Peyer's patch (tissue), 4 donors: Measurements from ENCODE around the gene TMED6. TPM values are rescaled to one million over a fixed set of nuclear protein-coding genes. Genes with fewer than 3 reads are reported as not detected.

Source experiments
- DNase-seq, 3 donors: peaks; one replicate each; pipeline ENCODE4 v3.0.0-alpha.2; 2017 to 2019
- H3K27ac ChIP-seq, 4 donors: fragments of 200-600 bp; sonication (generic); one replicate each; pipeline ENCODE4 v1.5.1; 2016 to 2019
- H3K27me3 ChIP-seq, 2 donors: fragments of 200-600 bp; sonication (generic); one replicate each; pipeline ENCODE4 v1.5.1; 2019
- H3K36me3 ChIP-seq, 3 donors: fragments of 200-600 bp; sonication (generic); one replicate each; pipeline ENCODE4 v1.5.1; 2016 to 2019
- H3K4me1 ChIP-seq, 4 donors: fragments of 200-600 bp; sonication (generic); one replicate each; pipeline ENCODE4 v1.5.1; 2016 to 2019
- H3K4me3 ChIP-seq, 4 donors: fragments of 200-600 bp; sonication (generic); 1 replicate in 3 of 4; 2 replicates in 1 of 4; pipeline ENCODE4 v1.5.1; 2016 to 2019; ENCODE audit warnings: mild to moderate bottlenecking in 1 of 4
- H3K9me3 ChIP-seq, 4 donors: fragments of 200-600 bp; sonication (generic); one replicate each; pipeline ENCODE4 v1.5.1; 2016 to 2019; ENCODE audit warnings: mild to moderate bottlenecking in 1 of 4
- CTCF ChIP-seq, 6 experiments: fragments of 450-650 bp in 4 of 6; fragments of 200-600 bp in 2 of 6; sonication (generic) in 1 of 6; IDR thresholded peaks; one replicate each; pipeline ENCODE4 v1.5.1; 2017 to 2019; ENCODE audit warnings: antibody characterized with exemption in 6 of 6, mild to moderate bottlenecking in 3 of 6, moderate library complexity in 1 of 6
- POLR2A ChIP-seq, 2 donors: fragments of 450-650 bp; IDR thresholded peaks; one replicate each; pipeline ENCODE4 v1.5.1; 2017; ENCODE audit warnings: antibody characterized with exemption in 2 of 2, mild to moderate bottlenecking in 2 of 2, moderate library complexity in 2 of 2
- total RNA-seq, 4 donors: library from RNA; depleted of rRNA; stranded (reverse); fragments of >200 nt; gene quantifications; one replicate each; pipeline ENCODE4 v1.1.0, GENCODE V29; 2016

The TMED6 gene
- total RNA-seq, 4 donors from 2014 or later, result 4.3 to 9.9 (median 6.6) TPM

- H3K36me3 ChIP-seq, result peaks cover 0 to 81% (median 2%) of the 10 kb centered on the region in 3 donors
- no peak overlapping the region for H3K27ac ChIP-seq
- DNase-seq, result peak in 1 of 3 donors; percentile 42
- TF ChIP-seq CTCF (IDR thresholded peaks at IDR 0.05) (no peak), POLR2A (IDR thresholded peaks at IDR 0.05) (no peak)
- peaks cover 0 to 26% (median 0%) of the 10 kb centered on the region in 4 donors for H3K4me1 ChIP-seq
- no peaks in the 10 kb centered on the region for H3K9me3 ChIP-seq
- no peaks in the 10 kb centered on the region for H3K27me3 ChIP-seq
- H3K4me3 ChIP-seq, result no peak overlapping the region
These were observed 29.2 kb downstream of the TMED6 start for GRCh38 chr16:69322343-69322742.

GRCh38 chr16:69321080-69321479, 30.5 kb downstream of the TMED6 start:
- peak in 1 of 3 donors; percentile 43 for DNase-seq
- TF ChIP-seq POLR2A (IDR thresholded peaks at IDR 0.05) (no peak), CTCF (IDR thresholded peaks at IDR 0.05) (no peak)
- Histone ChIP-seq H3K9me3 (no peaks in the 10 kb centered on the region), H3K36me3 (peaks cover 0 to 94% (median 2%) of the 10 kb centered on the region in 3 donors), H3K4me1 (peaks cover 0 to 13% (median 0%) of the 10 kb centered on the region in 4 donors), H3K4me3 (no peak overlapping the region), H3K27me3 (no peaks in the 10 kb centered on the region), H3K27ac (no peak overlapping the region)

- Histone ChIP-seq H3K27me3 (no peaks in the 10 kb centered on the region), H3K36me3 (peaks cover 0 to 98% (median 2%) of the 10 kb centered on the region in 3 donors), H3K4me1 (peaks cover 0 to 9% (median 0%) of the 10 kb centered on the region in 4 donors), H3K27ac (no peak overlapping the region), H3K9me3 (no peaks in the 10 kb centered on the region), H3K4me3 (no peak overlapping the region)
- DNase-seq, result peak in 1 of 3 donors; percentile 41
- TF ChIP-seq POLR2A (IDR thresholded peaks at IDR 0.05), result no peak
- no peak for TF ChIP-seq CTCF (IDR thresholded peaks at IDR 0.05)
These were observed 30.9 kb downstream of the TMED6 start for GRCh38 chr16:69320740-69321073.

GRCh38 chr16:69319826-69320739, 31.5 kb downstream of the TMED6 start:
- DNase-seq, result peak in 1 of 3 donors; percentile 43
- H3K36me3 ChIP-seq, result peaks cover 0 to 99% (median 2%) of the 10 kb centered on the region in 3 donors

GRCh38 chr16:69319381-69319780, 32.2 kb downstream of the TMED6 start:
- Histone ChIP-seq H3K27ac (no peak overlapping the region), H3K4me1 (peaks cover 0 to under 1% (median 0%) of the 10 kb centered on the region in 4 donors), H3K27me3 (no peaks in the 10 kb centered on the region), H3K4me3 (no peak overlapping the region), H3K36me3 (peaks cover 0 to 99% (median 2%) of the 10 kb centered on the region in 3 donors), H3K9me3 (no peaks in the 10 kb centered on the region)
- TF ChIP-seq CTCF (IDR thresholded peaks at IDR 0.05) (no peak), POLR2A (IDR thresholded peaks at IDR 0.05) (no peak)
- DNase-seq, result peak in 1 of 3 donors; percentile 40

More at GRCh38 chr16:69319826-69320739, 31.5 kb downstream of the TMED6 start:
- no peak overlapping the region for H3K27ac ChIP-seq
- TF ChIP-seq POLR2A (IDR thresholded peaks at IDR 0.05) (no peak), CTCF (IDR thresholded peaks at IDR 0.05) (no peak)
- peaks cover 0 to 6% (median 0%) of the 10 kb centered on the region in 4 donors for H3K4me1 ChIP-seq
- H3K9me3 ChIP-seq, result no peaks in the 10 kb centered on the region
- no peak overlapping the region for H3K4me3 ChIP-seq
- no peaks in the 10 kb centered on the region for H3K27me3 ChIP-seq
